ENCODE measurements around the gene P2RY8.

The P2RY8 gene

DNA sequence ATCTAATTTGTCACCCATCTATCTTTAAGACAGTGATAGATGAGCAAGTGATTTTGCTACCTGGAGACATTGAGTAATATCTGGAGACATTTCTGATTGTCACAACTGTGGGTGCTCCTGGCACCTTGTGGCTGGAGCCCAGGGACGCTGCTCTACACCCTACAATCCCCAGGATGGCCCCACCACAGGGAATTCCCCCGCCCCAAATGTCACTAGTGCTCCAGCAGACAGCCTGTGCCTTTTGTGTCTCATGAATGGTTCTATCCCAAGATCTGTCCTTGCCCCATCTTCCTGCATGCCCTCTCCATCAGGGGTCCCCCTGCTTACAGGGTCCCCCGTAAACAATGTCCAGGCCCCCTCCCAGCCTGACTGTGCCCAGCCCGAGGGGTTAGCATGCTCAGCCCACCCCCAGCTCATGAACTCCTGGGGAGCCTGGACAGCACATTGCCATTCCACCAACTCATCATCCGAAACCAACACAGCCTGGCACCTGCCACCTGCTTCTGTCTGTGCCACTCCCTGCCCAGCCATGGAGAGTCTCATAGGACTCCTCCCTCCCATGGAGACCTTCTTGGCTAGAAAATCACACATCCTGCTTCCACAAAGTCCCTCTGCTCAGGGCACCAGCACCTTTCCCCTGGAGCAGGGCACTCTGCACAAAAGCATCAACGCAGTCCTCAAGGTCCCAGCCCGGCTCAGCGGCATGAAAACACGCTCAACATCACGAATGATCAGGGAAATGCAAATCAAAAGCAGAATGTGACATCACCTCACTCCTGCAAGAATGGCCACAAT, 5.7 kb downstream of the P2RY8 start (continued):
- TF ChIP-seq ZNF677 (tag by site-specific recombination; IDR thresholded peaks at IDR 0.05), result no peak
- TF ChIP-seq ZNF174 (tag by site-specific recombination; IDR thresholded peaks at IDR 0.05), result no peak
- no peak for TF ChIP-seq ZNF585B (tag by site-specific recombination; IDR thresholded peaks at IDR 0.05)
- TF ChIP-seq, protein P1, sequence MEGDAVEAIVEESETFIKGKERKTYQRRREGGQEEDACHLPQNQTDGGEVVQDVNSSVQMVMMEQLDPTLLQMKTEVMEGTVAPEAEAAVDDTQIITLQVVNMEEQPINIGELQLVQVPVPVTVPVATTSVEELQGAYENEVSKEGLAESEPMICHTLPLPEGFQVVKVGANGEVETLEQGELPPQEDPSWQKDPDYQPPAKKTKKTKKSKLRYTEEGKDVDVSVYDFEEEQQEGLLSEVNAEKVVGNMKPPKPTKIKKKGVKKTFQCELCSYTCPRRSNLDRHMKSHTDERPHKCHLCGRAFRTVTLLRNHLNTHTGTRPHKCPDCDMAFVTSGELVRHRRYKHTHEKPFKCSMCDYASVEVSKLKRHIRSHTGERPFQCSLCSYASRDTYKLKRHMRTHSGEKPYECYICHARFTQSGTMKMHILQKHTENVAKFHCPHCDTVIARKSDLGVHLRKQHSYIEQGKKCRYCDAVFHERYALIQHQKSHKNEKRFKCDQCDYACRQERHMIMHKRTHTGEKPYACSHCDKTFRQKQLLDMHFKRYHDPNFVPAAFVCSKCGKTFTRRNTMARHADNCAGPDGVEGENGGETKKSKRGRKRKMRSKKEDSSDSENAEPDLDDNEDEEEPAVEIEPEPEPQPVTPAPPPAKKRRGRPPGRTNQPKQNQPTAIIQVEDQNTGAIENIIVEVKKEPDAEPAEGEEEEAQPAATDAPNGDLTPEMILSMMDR (tag by site-specific recombination; IDR thresholded peaks at IDR 0.05), result no peak

DNA sequence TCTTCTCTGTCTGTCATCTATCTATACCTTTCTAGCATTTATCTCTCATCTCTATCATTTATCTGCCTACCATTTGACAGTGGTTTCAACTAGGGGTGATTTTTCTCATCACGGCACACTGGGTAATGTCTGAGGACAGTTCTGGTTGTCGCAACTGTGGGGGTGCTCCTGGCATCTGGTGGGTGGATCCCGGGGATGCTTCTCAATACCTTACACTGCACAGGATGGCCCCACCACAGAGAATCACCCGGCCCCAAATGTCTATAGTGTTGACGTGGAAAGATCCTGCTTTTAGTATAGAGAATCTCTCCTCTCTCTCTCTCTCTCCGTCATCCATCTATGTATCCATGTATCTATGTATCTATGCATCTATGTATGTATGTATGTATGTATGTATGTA, 7.2 kb downstream of the P2RY8 start:
- POLR2A ChIA-PET, result no interaction called here
- Histone ChIP-seq H3K4me3 (ENCODE audit: low read depth, low read length) (no peak overlapping the region), H3K4me1 (ENCODE audit: control insufficient read depth, insufficient read depth, low read length) (no peaks in the 10 kb centered on the region), H3K27ac (ENCODE audit: extremely low read depth, low read depth, low read length) (no peak overlapping the region), H3K36me3 (ENCODE audit: control insufficient read depth in 2 of 2, insufficient read depth in 1 of 2, low read length in 2 of 2) (no peaks in the 10 kb centered on the region), H3K9me3 (ENCODE audit: control insufficient read depth, insufficient read depth, low read depth, low read length) (no peaks in the 10 kb centered on the region)
- TF ChIP-seq, protein P2, sequence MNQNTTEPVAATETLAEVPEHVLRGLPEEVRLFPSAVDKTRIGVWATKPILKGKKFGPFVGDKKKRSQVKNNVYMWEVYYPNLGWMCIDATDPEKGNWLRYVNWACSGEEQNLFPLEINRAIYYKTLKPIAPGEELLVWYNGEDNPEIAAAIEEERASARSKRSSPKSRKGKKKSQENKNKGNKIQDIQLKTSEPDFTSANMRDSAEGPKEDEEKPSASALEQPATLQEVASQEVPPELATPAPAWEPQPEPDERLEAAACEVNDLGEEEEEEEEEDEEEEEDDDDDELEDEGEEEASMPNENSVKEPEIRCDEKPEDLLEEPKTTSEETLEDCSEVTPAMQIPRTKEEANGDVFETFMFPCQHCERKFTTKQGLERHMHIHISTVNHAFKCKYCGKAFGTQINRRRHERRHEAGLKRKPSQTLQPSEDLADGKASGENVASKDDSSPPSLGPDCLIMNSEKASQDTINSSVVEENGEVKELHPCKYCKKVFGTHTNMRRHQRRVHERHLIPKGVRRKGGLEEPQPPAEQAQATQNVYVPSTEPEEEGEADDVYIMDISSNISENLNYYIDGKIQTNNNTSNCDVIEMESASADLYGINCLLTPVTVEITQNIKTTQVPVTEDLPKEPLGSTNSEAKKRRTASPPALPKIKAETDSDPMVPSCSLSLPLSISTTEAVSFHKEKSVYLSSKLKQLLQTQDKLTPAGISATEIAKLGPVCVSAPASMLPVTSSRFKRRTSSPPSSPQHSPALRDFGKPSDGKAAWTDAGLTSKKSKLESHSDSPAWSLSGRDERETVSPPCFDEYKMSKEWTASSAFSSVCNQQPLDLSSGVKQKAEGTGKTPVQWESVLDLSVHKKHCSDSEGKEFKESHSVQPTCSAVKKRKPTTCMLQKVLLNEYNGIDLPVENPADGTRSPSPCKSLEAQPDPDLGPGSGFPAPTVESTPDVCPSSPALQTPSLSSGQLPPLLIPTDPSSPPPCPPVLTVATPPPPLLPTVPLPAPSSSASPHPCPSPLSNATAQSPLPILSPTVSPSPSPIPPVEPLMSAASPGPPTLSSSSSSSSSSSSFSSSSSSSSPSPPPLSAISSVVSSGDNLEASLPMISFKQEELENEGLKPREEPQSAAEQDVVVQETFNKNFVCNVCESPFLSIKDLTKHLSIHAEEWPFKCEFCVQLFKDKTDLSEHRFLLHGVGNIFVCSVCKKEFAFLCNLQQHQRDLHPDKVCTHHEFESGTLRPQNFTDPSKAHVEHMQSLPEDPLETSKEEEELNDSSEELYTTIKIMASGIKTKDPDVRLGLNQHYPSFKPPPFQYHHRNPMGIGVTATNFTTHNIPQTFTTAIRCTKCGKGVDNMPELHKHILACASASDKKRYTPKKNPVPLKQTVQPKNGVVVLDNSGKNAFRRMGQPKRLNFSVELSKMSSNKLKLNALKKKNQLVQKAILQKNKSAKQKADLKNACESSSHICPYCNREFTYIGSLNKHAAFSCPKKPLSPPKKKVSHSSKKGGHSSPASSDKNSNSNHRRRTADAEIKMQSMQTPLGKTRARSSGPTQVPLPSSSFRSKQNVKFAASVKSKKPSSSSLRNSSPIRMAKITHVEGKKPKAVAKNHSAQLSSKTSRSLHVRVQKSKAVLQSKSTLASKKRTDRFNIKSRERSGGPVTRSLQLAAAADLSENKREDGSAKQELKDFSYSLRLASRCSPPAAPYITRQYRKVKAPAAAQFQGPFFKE (tag by site-specific recombination; IDR thresholded peaks at IDR 0.05; ENCODE audit: borderline replicate concordance), result no peak
- TF ChIP-seq ZNF23 (tag by site-specific recombination; IDR thresholded peaks at IDR 0.05; ENCODE audit: borderline replicate concordance) (no peak), OVOL3 (tag by site-specific recombination; IDR thresholded peaks at IDR 0.05) (no peak), ZNF16 (tag by site-specific recombination; IDR thresholded peaks at IDR 0.05; ENCODE audit: low read depth) (no peak), ZNF571 (tag by site-specific recombination; IDR thresholded peaks at IDR 0.05) (no peak), ZNF341 (tag by site-specific recombination; IDR thresholded peaks at IDR 0.05; ENCODE audit: low read depth) (no peak), ZNF112 (tag by site-specific recombination; IDR thresholded peaks at IDR 0.05) (no peak)
- CTCF ChIA-PET, result no interaction called here

DNA sequence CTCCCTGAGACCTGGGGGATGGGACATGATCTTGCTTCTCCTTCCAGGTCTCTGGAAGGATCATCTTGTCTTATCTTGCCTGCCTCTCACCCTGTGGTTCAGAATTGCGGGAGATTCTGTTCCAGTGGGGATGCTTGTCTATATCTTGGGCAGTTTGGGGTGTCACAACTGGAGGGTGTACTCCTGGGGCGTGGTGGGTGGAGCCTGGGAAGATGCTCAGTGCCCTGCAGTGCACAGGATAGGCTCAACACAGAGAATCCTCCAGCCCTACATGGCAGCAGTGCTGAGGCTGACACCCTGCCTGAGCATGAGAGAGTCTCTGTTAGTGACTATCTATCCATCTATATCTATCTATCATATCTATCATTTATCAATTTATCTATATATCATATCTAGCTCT, 7.7 kb downstream of the P2RY8 start:
- Histone ChIP-seq H3K4me1 (ENCODE audit: control insufficient read depth, insufficient read depth, low read length) (no peaks in the 10 kb centered on the region), H3K27ac (ENCODE audit: extremely low read depth, low read depth, low read length) (no peak overlapping the region), H3K36me3 (ENCODE audit: control insufficient read depth in 2 of 2, insufficient read depth in 1 of 2, low read length in 2 of 2) (no peaks in the 10 kb centered on the region), H3K9me3 (ENCODE audit: control insufficient read depth, insufficient read depth, low read depth, low read length) (no peaks in the 10 kb centered on the region), H3K4me3 (ENCODE audit: low read depth, low read length) (no peak overlapping the region)
- ChIA-PET CTCF (no interaction called here), POLR2A (no interaction called here)
- TF ChIP-seq, protein P3, sequence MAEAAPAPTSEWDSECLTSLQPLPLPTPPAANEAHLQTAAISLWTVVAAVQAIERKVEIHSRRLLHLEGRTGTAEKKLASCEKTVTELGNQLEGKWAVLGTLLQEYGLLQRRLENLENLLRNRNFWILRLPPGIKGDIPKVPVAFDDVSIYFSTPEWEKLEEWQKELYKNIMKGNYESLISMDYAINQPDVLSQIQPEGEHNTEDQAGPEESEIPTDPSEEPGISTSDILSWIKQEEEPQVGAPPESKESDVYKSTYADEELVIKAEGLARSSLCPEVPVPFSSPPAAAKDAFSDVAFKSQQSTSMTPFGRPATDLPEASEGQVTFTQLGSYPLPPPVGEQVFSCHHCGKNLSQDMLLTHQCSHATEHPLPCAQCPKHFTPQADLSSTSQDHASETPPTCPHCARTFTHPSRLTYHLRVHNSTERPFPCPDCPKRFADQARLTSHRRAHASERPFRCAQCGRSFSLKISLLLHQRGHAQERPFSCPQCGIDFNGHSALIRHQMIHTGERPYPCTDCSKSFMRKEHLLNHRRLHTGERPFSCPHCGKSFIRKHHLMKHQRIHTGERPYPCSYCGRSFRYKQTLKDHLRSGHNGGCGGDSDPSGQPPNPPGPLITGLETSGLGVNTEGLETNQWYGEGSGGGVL (tag by site-specific recombination; IDR thresholded peaks at IDR 0.05), result no peak
- no peak for TF ChIP-seq ZNF658 (tag by site-specific recombination; IDR thresholded peaks at IDR 0.05)
- TF ChIP-seq ZNF391 (tag by site-specific recombination; IDR thresholded peaks at IDR 0.05; ENCODE audit: borderline replicate concordance, low read depth), result no peak
- TF ChIP-seq, protein P4, sequence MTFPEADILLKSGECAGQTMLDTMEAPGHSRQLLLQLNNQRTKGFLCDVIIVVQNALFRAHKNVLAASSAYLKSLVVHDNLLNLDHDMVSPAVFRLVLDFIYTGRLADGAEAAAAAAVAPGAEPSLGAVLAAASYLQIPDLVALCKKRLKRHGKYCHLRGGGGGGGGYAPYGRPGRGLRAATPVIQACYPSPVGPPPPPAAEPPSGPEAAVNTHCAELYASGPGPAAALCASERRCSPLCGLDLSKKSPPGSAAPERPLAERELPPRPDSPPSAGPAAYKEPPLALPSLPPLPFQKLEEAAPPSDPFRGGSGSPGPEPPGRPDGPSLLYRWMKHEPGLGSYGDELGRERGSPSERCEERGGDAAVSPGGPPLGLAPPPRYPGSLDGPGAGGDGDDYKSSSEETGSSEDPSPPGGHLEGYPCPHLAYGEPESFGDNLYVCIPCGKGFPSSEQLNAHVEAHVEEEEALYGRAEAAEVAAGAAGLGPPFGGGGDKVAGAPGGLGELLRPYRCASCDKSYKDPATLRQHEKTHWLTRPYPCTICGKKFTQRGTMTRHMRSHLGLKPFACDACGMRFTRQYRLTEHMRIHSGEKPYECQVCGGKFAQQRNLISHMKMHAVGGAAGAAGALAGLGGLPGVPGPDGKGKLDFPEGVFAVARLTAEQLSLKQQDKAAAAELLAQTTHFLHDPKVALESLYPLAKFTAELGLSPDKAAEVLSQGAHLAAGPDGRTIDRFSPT (tag by site-specific recombination; IDR thresholded peaks at IDR 0.05), result no peak
- no peak for TF ChIP-seq ZNF560 (tag by site-specific recombination; IDR thresholded peaks at IDR 0.05; ENCODE audit: borderline replicate concordance)
- no peak for TF ChIP-seq ZNF10 (tag by site-specific recombination; IDR thresholded peaks at IDR 0.05)
- no peak for TF ChIP-seq ZNF549 (tag by site-specific recombination; IDR thresholded peaks at IDR 0.05)
- TF ChIP-seq ZNF501 (tag by site-specific recombination; IDR thresholded peaks at IDR 0.05), result no peak

Measured in HEK293 (cell line).